ENCODE measurements around the gene LCE1E. TPM values are rescaled to one million over a fixed set of nuclear protein-coding genes. Genes with fewer than 3 reads are reported as not detected.

LCE1E gene
- total RNA-seq, 1 experiment from 2014 or later: not detected

GRCh38 chr1:152739841-152740240 lies 46.2 kb upstream of the LCE1E start:
- no peaks in the 10 kb centered on the region for H3K9me2 ChIP-seq (ENCODE audit: insufficient read depth)
- POLR2A ChIA-PET: no interaction called here
- CTCF ChIA-PET: no interaction called here
- no peaks in the 10 kb centered on the region for H3K36me3 ChIP-seq (ENCODE audit: control insufficient read depth in 1 of 2, insufficient read depth in 2 of 2, low read length in 2 of 2)
- no peak for ATAC-seq
- H3K4me2 ChIP-seq (ENCODE audit: low read length): no peak overlapping the region
- BruUV-seq (replicated peaks): no TSS peak
- H3K9ac ChIP-seq (ENCODE audit: low read length): no peak overlapping the region
- peaks cover 37% of the 10 kb centered on the region for H3K27me3 ChIP-seq (ENCODE audit: insufficient read depth, low read length)
- H3K27ac ChIP-seq (ENCODE audit: low read depth, low read length): no peak overlapping the region
- no peaks in the 10 kb centered on the region for H3K9me3 ChIP-seq (ENCODE audit: control insufficient read depth in 1 of 2, insufficient read depth in 1 of 2, low read depth in 1 of 2, low read length in 2 of 2)
- H2AFZ ChIP-seq (ENCODE audit: low read depth, low read length, poor library complexity, severe bottlenecking): no peak overlapping the region
- no peaks in the 10 kb centered on the region for H4K20me1 ChIP-seq (ENCODE audit: insufficient read depth)
- TF ChIP-seq SRF (IDR thresholded peaks at IDR 0.05; ENCODE audit: low read depth) (no peak), EGR1 (IDR thresholded peaks at IDR 0.05; ENCODE audit: low read depth) (no peak), EZH2 (IDR thresholded peaks at IDR 0.05) (no peak), RAD21 (IDR thresholded peaks at IDR 0.05; ENCODE audit: low read depth) (no peak), ATF3 (IDR thresholded peaks at IDR 0.05) (no peak), CTCF (IDR thresholded peaks at IDR 0.05 in 2 of 3, conservative IDR thresholded peaks at IDR 0.05 in 1 of 3; ENCODE audit: borderline replicate concordance in 1 of 3, insufficient read depth in 1 of 3, low read depth in 2 of 3, low read length in 2 of 3) (no peak), ZNF274 (IDR thresholded peaks at IDR 0.05; ENCODE audit: low read depth, low read length) (no peak), REST (IDR thresholded peaks at IDR 0.05; ENCODE audit: low read depth) (no peak), FOSL1 (IDR thresholded peaks at IDR 0.05; ENCODE audit: low read depth) (no peak), SIN3A (IDR thresholded peaks at IDR 0.05; ENCODE audit: low read depth) (no peak), POLR2A (IDR thresholded peaks at IDR 0.05; ENCODE audit: borderline replicate concordance, extremely low read depth, insufficient read depth, insufficient read length) (no peak), EZH2phosphoT487 (IDR thresholded peaks at IDR 0.05; ENCODE audit: borderline replicate concordance) (no peak), ZFX (IDR thresholded peaks at IDR 0.05) (no peak), POLR2AphosphoS5 (IDR thresholded peaks at IDR 0.05; ENCODE audit: low read depth, low read length) (no peak)
- no peak overlapping the region for H3K4me3 ChIP-seq (replicated peaks in 1 of 2; ENCODE audit: low read depth in 1 of 2, low read length in 2 of 2)
- intact Hi-C loops (cut with micrococcal nuclease): no loop called here
- no peaks in the 10 kb centered on the region for H3K4me1 ChIP-seq (ENCODE audit: control insufficient read depth in 1 of 2, insufficient read depth in 2 of 2, low read length in 2 of 2)
- no peak for DNase-seq (ENCODE audit: low read depth, low spot score)
- H3K79me2 ChIP-seq (ENCODE audit: insufficient read depth, low read length): no peaks in the 10 kb centered on the region
- RAD21 ChIA-PET (ENCODE audit: low non-redundant PET in 1 of 2, low total read pairs in 2 of 2, uncharacterized antibody in 2 of 2, unreplicated experiment in 2 of 2): no interaction called here

Data from HCT116 (cell line).